ENCODE data around the gene EXOSC10.

DNA sequence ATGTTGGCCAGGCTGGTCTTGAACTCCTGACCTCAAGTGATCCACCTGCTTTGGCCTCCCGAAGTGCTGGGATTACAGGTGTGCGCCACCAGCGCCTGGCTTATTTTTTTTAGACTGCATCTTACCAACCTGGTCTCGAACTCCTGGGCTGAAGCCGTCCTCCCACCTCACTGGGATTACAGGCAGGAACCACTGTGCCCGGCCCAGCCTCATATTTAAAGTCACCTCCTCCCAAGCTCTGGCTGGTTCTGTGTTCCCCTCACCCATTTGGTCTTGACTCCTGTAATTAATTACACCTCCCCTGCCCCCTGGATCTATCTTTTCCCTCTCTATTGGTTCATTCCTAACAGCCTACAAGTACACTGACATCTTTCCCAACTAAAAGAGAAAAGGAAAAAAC is 1.7 kb upstream of the EXOSC10 start:
- TF ChIP-seq, protein P1, sequence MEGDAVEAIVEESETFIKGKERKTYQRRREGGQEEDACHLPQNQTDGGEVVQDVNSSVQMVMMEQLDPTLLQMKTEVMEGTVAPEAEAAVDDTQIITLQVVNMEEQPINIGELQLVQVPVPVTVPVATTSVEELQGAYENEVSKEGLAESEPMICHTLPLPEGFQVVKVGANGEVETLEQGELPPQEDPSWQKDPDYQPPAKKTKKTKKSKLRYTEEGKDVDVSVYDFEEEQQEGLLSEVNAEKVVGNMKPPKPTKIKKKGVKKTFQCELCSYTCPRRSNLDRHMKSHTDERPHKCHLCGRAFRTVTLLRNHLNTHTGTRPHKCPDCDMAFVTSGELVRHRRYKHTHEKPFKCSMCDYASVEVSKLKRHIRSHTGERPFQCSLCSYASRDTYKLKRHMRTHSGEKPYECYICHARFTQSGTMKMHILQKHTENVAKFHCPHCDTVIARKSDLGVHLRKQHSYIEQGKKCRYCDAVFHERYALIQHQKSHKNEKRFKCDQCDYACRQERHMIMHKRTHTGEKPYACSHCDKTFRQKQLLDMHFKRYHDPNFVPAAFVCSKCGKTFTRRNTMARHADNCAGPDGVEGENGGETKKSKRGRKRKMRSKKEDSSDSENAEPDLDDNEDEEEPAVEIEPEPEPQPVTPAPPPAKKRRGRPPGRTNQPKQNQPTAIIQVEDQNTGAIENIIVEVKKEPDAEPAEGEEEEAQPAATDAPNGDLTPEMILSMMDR (IDR thresholded peaks at IDR 0.05): no peak
- TF ChIP-seq POLR2A (IDR thresholded peaks at IDR 0.05): no peak
- TF ChIP-seq EP300 (IDR thresholded peaks at IDR 0.05): no peak

Data from stomach (tissue), 4 donors.